Upper lobe of left lung (tissue), 6 donors: ENCODE results near the gene OR52R1. TPM values are rescaled to one million over a fixed set of nuclear protein-coding genes. Genes with fewer than 3 reads are reported as not detected.

Experiments
- ATAC-seq, 2 donors: fragments of 200-7000 bp; cut with Tn5 transposase; one replicate each; pipeline ENCODE4 v1.9.1; 2022; ENCODE audit warnings: mild to moderate bottlenecking in 2 of 2, moderate library complexity in 2 of 2; ENCODE audit not compliant: low FRiP score in 2 of 2
- DNase-seq, 2 donors: peaks; one replicate each; pipeline ENCODE4 v3.0.0-alpha.2; 2019 to 2020
- H3K27ac ChIP-seq, 4 donors: fragments of 200-600 bp; sonication (generic); one replicate each; pipeline ENCODE4 v1.5.1; 2016 to 2019
- H3K27me3 ChIP-seq, 4 donors: fragments of 200-600 bp; sonication (generic); one replicate each; pipeline ENCODE4 v1.5.1; 2017 to 2019
- H3K36me3 ChIP-seq, 4 donors: fragments of 200-600 bp; sonication (generic); one replicate each; pipeline ENCODE4 v1.5.1; 2016 to 2019
- H3K4me1 ChIP-seq, 4 donors: fragments of 200-600 bp; sonication (generic); one replicate each; pipeline ENCODE4 v1.5.1; 2018 to 2019
- H3K4me3 ChIP-seq, 4 donors: fragments of 200-600 bp; sonication (generic); one replicate each; pipeline ENCODE4 v1.5.1; 2017 to 2019; ENCODE audit warnings: mild to moderate bottlenecking in 2 of 4, moderate library complexity in 1 of 4
- H3K9me3 ChIP-seq, 4 donors: fragments of 200-600 bp; sonication (generic); one replicate each; pipeline ENCODE4 v1.5.1; 2018 to 2019
- EP300 ChIP-seq, 4 donors: sonication (generic); formaldehyde crosslinking; IDR thresholded peaks; one replicate each; pipeline ENCODE4 v1.5.1; 2017; ENCODE audit warnings: antibody characterized with exemption in 4 of 4, control low read depth in 2 of 4
- POLR2A ChIP-seq, 4 donors: fragments of 450-650 bp; IDR thresholded peaks; one replicate each; pipeline ENCODE4 v1.5.1; 2016 to 2017; ENCODE audit warnings: antibody characterized with exemption in 4 of 4, mild to moderate bottlenecking in 2 of 4
- POLR2AphosphoS5 ChIP-seq, 2 donors: sonication (generic); formaldehyde crosslinking; IDR thresholded peaks; one replicate each; pipeline ENCODE4 v1.5.1; 2017; ENCODE audit warnings: antibody characterized with exemption in 2 of 2
- WGBS, 2 donors: methylation state at CpG; one replicate each; pipeline ENCODE4 v1.1.5; 2017 to 2018; 5-methylcytosine and 5-hydroxymethylcytosine counted together
- small RNA-seq, 4 donors: library from RNA; depleted of rRNA; stranded (forward); fragments of <200 nt; gene quantifications; one replicate each; pipeline ENCODE3, GENCODE V24; 2016
- total RNA-seq, 6 donors: library from RNA; depleted of rRNA in 4 of 6; stranded (reverse); fragments of >200 nt in 4 of 6; gene quantifications; one replicate each; pipeline versions ENCODE4 v1.1.0 to v1.2.1, GENCODE V29; 2016 to 2021
- TF ChIP-seq, protein P1 (sequence below), 6 experiments: fragments of 450-650 bp in 4 of 6; fragments of 200-600 bp in 2 of 6; sonication (generic) in 2 of 6; IDR thresholded peaks; one replicate each; pipeline ENCODE4 v1.5.1; 2016 to 2019; ENCODE audit warnings: antibody characterized with exemption in 6 of 6
- donor health status: DM: no; HTN: no; CAD: no; lungs with moderate emphysema.
- donor health status: DM: no; HTN: yes; CAD: no; lungs with severe emphysema.

Gene OR52R1
- total RNA-seq, 6 donors from 2014 or later: not detected

DNA sequence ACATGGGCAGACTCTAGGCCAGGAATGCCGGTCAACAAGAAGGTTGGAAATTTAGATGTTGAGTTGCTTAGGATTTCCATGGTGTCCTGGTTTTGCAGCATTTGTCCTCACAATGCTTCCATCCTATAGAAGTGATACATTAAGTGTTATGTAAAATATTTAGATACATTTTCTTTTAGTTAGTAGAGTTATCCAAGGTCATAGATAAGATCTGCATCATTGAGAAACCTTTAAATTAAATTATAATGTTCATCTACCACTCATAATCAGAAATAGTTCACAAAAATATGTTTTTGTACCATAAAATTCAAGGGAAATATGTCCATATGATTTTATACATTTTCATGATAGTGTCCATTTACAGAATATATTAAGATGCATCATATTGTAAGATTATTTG lies 34.3 kb downstream of the OR52R1 start, which contains the start of gene OR51F1:
Gene OR51F1, minus strand, starts transcription at position 101 of the 400 bp plus-strand sequence. Its CDS starts 0 bp downstream, at position 101.
- DNase-seq: no peak
- H3K4me1 ChIP-seq: no peaks in the 10 kb centered on the region
- H3K27ac ChIP-seq: no peak within 1 kb of the TSS
- no peaks in the 10 kb centered on the region for H3K36me3 ChIP-seq
- H3K9me3 ChIP-seq: no peaks in the 10 kb centered on the region
- no peaks in the 10 kb centered on the region for H3K27me3 ChIP-seq
- no peak within 1 kb of the TSS for H3K4me3 ChIP-seq
- WGBS, 2 donors: 95 to 100% methylated on average over 1 of the region's 1 CpG
- ATAC-seq: no peak
- TF ChIP-seq EP300 (IDR thresholded peaks at IDR 0.05): no peak
- TF ChIP-seq POLR2AphosphoS5 (IDR thresholded peaks at IDR 0.05): no peak
- TF ChIP-seq POLR2A (IDR thresholded peaks at IDR 0.05): no peak

DNA sequence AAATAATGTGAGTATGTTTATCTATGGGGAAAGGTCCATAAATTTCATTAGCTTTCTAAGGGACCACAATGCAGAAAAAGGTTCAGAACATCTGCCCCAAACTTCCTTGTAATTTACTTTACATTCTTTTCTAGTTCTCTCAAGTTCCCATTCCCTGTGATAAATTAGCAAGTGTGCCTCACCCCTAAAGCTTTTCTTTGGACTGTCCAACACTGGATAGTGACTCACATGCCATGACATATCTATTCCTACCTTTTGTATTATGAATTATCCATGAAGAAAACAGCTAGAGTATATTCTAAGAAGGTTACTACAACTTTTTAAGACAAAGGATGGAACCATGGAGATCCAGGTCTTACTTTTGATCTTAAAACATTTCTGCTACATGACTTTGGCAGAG lies 36.1 kb downstream of the OR52R1 start:
- ATAC-seq: no peak
- Histone ChIP-seq H3K27ac (no peak overlapping the region), H3K9me3 (no peaks in the 10 kb centered on the region), H3K36me3 (no peaks in the 10 kb centered on the region), H3K27me3 (no peaks in the 10 kb centered on the region), H3K4me1 (no peaks in the 10 kb centered on the region), H3K4me3 (no peak overlapping the region)
- TF ChIP-seq, protein P1, sequence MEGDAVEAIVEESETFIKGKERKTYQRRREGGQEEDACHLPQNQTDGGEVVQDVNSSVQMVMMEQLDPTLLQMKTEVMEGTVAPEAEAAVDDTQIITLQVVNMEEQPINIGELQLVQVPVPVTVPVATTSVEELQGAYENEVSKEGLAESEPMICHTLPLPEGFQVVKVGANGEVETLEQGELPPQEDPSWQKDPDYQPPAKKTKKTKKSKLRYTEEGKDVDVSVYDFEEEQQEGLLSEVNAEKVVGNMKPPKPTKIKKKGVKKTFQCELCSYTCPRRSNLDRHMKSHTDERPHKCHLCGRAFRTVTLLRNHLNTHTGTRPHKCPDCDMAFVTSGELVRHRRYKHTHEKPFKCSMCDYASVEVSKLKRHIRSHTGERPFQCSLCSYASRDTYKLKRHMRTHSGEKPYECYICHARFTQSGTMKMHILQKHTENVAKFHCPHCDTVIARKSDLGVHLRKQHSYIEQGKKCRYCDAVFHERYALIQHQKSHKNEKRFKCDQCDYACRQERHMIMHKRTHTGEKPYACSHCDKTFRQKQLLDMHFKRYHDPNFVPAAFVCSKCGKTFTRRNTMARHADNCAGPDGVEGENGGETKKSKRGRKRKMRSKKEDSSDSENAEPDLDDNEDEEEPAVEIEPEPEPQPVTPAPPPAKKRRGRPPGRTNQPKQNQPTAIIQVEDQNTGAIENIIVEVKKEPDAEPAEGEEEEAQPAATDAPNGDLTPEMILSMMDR (IDR thresholded peaks at IDR 0.05): no peak
- TF ChIP-seq POLR2AphosphoS5 (IDR thresholded peaks at IDR 0.05) (no peak), EP300 (IDR thresholded peaks at IDR 0.05) (no peak), POLR2A (IDR thresholded peaks at IDR 0.05) (no peak)
- no peak for DNase-seq

DNA sequence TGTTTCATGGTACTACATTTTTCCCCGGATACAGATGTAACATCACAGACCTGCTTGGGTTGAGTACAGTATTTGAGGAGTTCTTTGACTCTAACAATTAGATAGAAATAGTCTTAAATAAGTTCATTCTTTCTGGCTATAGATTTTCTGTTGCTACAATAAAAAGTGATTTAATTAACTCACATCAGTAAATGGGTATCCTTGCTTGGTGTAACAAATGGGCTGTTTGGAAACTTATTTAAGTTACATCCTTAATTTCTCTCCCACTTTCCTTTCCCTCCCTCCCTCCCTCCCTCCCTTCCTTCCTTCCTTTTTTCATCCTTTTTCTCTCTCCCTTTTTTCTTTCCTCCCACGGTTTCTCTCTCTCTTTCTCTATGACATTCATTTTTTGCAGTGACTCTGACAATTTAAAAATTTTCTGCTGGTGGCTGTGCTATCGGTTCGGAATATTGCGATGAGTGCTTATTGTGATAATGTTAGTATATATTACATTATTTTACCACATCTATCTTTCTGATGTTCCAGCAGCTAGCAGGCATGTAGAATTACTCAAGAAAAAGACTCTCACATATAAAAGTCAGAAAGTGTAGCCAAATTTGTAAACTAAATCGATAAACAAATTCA lies 37.6 kb downstream of the OR52R1 start:
- H3K27me3 ChIP-seq: no peaks in the 10 kb centered on the region
- WGBS, 2 donors: 79 to 86% methylated on average over 6 of the region's 6 CpGs
- no peaks in the 10 kb centered on the region for H3K4me1 ChIP-seq
- H3K4me3 ChIP-seq: no peak overlapping the region
- no peak for TF ChIP-seq EP300 (IDR thresholded peaks at IDR 0.05)
- TF ChIP-seq, protein P1 (IDR thresholded peaks at IDR 0.05): no peak
- TF ChIP-seq POLR2A (IDR thresholded peaks at IDR 0.05): no peak
- DNase-seq (no peak), ATAC-seq (no peak)
- no peak overlapping the region for H3K27ac ChIP-seq
- H3K9me3 ChIP-seq: no peaks in the 10 kb centered on the region
- no peaks in the 10 kb centered on the region for H3K36me3 ChIP-seq

DNA sequence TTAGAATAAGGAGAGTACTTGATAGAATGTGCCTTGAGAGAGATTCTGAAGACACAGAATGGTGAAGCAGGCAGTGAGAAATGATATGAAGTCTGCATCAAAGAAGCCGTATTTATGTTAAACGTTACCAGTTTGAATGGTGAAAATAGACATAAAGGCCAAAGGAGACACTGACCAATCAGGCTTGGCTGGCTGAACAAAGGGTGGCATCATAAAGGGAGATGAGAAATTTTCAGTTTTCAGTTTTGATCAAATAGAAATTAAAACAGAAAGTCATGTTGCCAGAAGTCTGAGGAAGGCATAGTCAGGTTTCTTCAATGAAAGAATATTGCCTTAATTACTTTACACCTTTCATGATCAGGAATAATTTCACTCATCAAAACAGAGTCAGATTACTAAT lies 41.1 kb downstream of the OR52R1 start:
- 81 to 89% methylated on average over 2 of the region's 2 CpGs for whole genome bisulfite sequencing, 2 donors
- Histone ChIP-seq H3K27ac (no peak overlapping the region), H3K4me1 (no peaks in the 10 kb centered on the region), H3K4me3 (no peak overlapping the region), H3K36me3 (no peaks in the 10 kb centered on the region), H3K9me3 (no peaks in the 10 kb centered on the region), H3K27me3 (no peaks in the 10 kb centered on the region)
- ATAC-seq: no peak
- DNase-seq: no peak
- TF ChIP-seq, protein P1 (IDR thresholded peaks at IDR 0.05): no peak
- TF ChIP-seq EP300 (IDR thresholded peaks at IDR 0.05): no peak
- no peak for TF ChIP-seq POLR2A (IDR thresholded peaks at IDR 0.05)
- TF ChIP-seq POLR2AphosphoS5 (IDR thresholded peaks at IDR 0.05): no peak

Small RNA genes lying within 50 kb of the gene (small RNA-seq; reads per million reads assigned to genes)
- gene RF00091: 0 reads per million in 4 donors

Other genes with a start within 250 kb of the OR52R1 start
- not detected for gene OR52I2, start 222.6 kb downstream of the OR52R1 start, total RNA-seq
- not detected for gene OR52I1, start 210.3 kb downstream of the OR52R1 start, total RNA-seq
- 10 to 100 TPM in 5 of 6 donors, 1 to 10 TPM in 1; 8.7 to 21.6 (median 13.1) TPM for gene TRIM68, start 196.1 kb downstream of the OR52R1 start, total RNA-seq
- gene OR51D1, start 166.9 kb downstream of the OR52R1 start, total RNA-seq: not detected
- not detected for gene OR51E1, start 160.4 kb downstream of the OR52R1 start, total RNA-seq
- gene OR51E2, start 106.5 kb downstream of the OR52R1 start, total RNA-seq: not detected
- not detected for gene MMP26, start 99.6 kb downstream of the OR52R1 start, total RNA-seq
- gene OR51F1, start 34.4 kb downstream of the OR52R1 start, total RNA-seq: not detected
- not detected for gene OR51F2, start 16.9 kb upstream of the OR52R1 start, total RNA-seq
- not detected for gene OR51S1, start 44.8 kb upstream of the OR52R1 start, total RNA-seq
- gene OR51T1, start 77.5 kb upstream of the OR52R1 start, total RNA-seq: not detected
- gene OR51A7, start 99.4 kb upstream of the OR52R1 start, total RNA-seq: not detected
- not detected for gene OR51G2, start 115.0 kb upstream of the OR52R1 start, total RNA-seq
- gene OR51G1, start 120.0 kb upstream of the OR52R1 start, total RNA-seq: not detected
- gene OR51A4, start 143.2 kb upstream of the OR52R1 start, total RNA-seq: not detected
- not detected for gene OR51A2, start 151.3 kb upstream of the OR52R1 start, total RNA-seq
- not detected for gene OR51L1, start 190.5 kb upstream of the OR52R1 start, total RNA-seq
- not detected for gene OR52J3, start 242.1 kb upstream of the OR52R1 start, total RNA-seq